Measurements from ENCODE around the gene ATP6V1G1.
"Not testable (repeated sequence)": the region's sequence is repeated elsewhere in the genome, so short reads cannot be mapped to it uniquely, and the experiment has no call there.

Gene ATP6V1G1

DNA sequence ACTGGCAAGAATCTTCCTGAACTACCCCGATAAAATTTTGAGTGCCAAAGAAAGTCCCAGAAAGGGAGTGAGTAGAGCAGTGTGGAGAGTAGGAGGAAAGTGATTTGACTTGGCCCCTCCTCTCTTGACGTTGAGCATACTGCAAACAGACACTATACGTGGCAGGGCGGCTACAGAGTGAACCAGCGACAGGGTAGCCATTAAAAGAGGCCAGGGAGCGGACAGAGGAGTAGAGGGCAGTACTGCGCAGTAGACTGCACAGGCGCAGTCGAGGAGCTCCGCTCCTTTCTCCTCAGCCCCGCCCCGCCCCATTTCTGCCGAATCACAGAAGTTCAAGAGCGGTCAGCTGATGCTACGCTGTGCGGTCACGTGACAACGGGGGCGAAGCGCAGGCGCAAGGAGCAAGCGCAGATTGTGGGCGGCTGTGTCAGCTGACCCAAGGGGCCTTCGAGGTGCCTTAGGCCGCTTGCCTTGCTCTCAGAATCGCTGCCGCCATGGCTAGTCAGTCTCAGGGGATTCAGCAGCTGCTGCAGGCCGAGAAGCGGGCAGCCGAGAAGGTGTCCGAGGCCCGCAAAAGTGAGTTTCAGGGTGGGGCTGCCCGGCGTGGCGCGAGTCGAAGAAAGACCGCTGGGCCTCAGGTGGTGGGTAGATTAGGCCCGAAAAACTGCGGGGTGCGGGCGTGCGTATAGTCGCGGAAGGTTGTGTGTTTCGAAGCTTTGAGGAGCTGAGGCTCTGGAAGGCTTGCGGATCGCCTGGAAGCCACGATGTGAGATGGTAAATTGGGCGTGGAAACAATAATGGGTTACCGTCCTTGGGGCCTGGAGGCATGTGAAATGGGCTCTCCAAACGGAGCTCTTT, at the start of gene ATP6V1G1:
Gene ATP6V1G1, plus strand, starts transcription at position 425 of the 858 bp plus-strand sequence. Its CDS starts 70 bp downstream, at position 495.
- peak; percentile 100 for DNase-seq

- DNase-seq, result peak; percentile 74
These were observed 49.3 kb upstream of the ATP6V1G1 start for GRCh38 chr9:114538241-114538640.

DNA sequence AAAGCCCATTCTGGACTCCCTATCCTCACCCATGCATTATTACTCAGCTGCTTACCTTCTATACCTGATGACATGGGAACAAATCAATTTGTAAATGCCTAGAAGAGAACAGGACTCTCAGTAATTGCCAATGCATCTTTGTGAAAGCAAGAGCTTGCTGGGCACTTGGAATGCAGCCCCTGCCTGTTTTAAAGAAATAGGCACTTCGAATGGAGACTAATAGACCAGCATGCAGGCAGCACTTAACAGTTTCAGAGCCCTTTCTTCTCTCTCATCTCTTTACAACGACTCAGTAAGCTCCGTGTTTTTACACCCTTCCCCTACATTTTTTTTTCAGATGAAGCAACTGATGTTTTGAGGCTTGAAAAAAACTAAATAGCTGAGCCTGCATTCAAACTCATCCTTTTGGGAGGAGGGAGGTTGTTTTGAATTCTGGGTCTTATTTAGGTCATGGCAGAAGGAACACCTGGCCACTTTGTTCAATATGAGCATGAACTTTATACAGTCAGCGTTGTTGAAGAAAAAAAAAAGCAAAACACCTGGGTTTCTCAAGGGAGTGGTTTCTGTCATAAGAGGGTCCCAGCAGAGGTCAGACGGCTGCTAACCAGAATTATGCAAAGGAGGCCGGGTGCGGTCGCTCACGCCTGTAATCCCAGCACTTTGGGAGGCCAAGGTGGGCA, 47.7 kb upstream of the ATP6V1G1 start:
- DNase-seq, result peak; percentile 63

DNA sequence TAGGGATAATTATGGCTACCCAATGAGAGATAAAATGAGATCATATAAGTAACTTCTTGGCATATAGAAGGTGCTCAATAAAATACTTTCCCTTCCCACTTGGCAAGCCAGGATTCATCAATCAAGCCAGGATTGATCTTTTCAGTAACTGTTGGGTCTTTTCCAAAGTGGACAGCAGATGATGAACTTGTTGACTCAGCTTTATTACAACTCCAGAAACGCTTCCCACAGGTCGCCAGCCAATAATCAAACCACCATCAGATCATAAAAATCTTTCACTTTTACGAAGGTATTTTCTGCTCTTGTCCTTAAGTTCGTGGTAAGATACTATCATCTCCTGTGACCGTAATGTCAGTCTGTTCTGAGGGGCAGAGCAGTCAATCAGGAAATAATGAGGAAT, 42.5 kb upstream of the ATP6V1G1 start:
- peak; percentile 6 for DNase-seq

DNA sequence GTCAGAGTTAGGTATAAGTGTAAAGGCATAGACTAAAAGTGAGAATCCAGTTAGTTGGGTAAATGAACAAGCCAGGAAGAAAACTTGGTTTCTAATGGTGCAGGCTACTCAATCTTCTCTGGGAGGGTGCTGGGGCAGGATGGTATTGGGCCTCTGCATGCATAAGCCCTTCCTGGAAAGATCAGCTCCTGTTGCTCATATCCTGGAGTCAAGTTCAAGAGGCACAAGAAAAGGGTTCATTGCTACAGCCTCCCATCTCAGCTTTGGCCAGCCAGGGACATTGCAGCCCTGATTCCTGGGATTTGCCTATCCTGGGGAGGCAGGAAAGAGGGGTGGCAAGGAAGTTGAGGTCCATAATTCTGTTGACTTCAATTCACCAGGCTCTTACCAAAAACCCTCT, 40.7 kb upstream of the ATP6V1G1 start:
- DNase-seq, result peak; percentile 52

DNA sequence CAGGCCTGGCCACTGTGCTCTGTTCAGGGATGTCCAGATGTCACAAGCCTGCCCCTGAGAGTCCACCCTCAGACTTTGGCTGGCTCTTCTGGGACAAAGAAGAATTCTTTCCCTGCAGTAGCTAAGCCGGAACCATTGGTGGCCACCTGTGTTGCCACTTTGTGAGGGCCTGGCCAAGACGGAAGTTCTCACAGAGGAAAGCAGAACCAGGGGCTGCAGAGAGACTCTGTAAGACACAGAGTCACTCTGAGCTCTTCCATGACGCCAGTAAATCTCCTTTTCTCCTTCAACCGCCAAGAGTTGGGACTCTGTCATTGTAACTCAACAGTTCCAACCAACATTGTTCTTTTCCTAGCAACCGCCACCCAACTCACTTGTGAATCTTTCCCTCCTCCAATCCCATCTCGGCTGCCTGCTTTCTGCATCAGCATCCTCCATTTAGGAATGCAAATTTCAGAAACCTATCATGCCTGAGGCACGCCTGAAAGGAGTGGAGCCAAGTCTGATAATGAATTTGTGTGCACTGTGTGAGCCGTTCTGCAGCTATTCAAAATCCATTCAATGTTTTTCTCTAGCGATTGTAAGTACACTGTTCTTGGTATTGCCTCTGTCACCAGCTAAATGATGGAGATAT, 37.8 kb upstream of the ATP6V1G1 start:
- peak; percentile 53 for DNase-seq

DNA sequence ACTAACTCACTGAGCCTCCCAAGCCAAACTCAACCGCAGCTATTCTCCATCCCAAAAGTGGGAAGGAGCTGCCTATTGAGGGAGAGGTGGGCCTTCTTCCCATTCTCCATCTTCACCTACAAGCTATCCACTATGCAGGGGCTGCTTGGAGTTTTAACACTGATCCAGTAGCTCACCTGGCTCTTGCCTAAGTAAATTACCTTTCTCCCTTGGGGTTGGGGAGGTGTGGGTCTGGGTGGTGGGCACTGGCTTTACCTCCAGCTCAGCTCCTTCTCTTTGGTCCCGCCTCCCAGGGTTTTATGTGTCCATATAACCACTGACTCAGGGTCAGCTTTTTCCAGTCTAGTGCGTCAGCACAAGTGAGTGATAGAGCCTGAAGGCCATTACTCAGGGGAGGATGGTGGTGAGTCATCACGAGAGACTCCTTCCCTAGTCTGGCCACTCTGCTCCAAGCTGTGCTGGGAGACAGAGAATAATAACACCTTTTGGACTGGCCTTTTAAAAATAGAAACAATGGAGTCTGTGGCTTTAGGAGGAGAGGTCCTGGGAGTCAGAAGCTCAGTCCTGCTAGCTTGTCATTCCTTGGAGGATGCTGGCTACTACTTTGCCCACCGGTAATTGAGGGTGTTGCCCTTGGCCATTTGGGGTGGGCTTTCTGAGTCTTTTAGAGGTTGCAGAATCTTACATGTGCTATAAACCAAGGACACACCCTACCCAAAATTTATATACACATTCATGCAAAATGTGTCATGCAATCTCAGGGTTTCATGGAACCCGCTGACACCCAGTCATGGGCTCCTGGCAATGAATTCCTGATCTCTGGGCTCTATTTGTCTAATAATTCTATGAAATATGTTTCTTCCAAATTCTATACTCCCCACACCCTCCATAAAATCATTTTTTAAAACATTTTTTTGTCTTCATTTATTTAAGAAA, 35.6 kb upstream of the ATP6V1G1 start:
- peak; percentile 99 for DNase-seq

DNA sequence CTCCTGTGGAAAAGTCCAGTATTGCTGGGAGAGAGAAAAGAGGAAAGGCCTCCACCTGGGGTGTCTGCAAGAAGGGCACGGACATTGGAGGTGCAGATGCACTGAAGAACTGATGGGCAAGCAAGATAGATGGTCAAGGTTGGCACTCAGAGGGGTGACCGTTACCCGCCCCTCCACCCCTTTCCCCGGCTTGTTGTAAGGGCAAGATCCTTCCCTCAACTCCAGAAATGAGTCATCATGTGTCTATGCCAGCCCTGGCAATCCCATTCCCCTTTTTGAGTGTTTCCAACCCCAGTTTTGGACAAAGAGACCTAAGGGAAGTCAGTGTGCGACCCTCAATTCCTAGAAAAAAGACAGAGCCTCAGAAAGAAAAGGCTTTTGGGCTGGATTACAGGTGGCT, 34.9 kb upstream of the ATP6V1G1 start:
- peak; percentile 58 for DNase-seq

- no peak for DNase-seq
These were observed 34.4 kb upstream of the ATP6V1G1 start for GRCh38 chr9:114553202-114553601.

GRCh38 chr9:114555696-114556095, 31.9 kb upstream of the ATP6V1G1 start:
- DNase-seq, result peak; percentile 29

GRCh38 chr9:114558027-114558675, 29.4 kb upstream of the ATP6V1G1 start:
- peak; percentile 76 for DNase-seq

DNA sequence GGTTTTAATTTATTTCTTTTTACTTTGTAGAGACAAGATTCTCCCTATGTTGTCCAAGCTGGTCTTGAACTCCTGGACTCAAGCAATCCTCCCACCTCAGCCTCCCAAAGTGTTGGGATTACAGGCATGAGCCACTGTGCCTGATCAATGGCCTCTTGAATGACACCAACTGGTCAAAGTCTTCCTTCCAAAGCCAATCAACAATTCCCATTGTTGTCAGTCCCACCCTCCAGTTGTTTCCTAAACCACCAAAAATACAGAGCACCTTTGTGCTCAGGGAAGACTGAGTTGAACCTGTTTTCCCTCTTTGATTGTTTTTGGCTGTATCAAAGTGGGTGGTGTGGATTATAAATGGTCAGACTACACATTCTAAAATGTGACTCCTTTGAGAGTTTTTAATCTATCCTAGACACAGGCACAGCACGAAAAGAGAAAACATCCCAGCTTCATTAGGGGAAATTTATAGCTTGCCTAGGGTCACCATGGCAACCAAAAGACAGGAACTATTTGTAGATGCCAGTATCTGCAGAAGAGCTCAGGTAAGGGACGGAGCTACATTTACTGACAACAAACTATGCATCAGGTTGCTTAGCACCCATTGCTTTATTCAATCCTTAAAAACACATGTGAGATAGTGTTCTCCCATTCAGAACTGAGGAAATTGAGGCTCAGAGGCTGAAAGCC, 27.6 kb upstream of the ATP6V1G1 start:
- peak; percentile 57 for DNase-seq

GRCh38 chr9:114560956-114561355, 26.6 kb upstream of the ATP6V1G1 start:
- peak; percentile 25 for DNase-seq

DNA sequence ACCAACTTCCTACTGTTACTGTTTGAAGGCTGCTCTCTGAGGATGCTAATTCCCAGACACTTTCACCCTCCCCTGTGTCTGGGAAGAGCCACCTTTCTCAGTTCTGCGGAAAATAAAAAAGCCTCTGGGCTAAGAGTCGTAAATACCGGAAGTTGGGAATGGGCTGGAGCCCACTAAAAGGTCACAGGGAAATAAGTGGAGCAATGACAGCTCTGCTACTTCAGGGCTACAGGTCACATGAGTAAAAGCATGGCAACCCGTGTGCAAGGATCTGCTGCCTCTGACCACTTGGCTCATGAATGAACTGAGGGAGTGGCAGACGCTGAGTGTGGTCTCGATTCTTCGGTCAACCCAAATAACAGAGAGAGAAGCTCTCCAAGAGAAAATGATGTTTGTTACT, 25.8 kb upstream of the ATP6V1G1 start:
- DNase-seq, result peak; percentile 84

DNA sequence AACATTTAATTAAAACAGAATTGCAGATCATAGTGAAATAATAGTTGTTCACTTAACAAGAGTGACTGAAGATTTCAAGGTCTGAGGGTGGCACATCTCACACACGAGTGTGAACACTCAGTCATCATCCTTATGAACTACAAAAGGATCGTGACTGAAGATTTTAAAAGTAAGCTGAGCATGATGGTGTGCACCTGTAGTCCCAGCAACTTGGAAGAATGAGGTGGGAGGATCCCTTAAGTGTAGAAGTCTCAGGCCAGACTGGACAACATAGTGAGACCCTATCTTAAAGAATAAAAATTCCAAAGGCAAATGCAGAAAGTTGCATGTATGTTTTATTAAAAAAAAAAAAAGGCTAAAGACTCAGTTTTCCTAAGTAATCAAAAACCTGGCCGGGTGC, 22.4 kb upstream of the ATP6V1G1 start:
- DNase-seq, result no peak

- DNase-seq, result no peak
These were observed 16.8 kb upstream of the ATP6V1G1 start for GRCh38 chr9:114570742-114571141.

- no peak for DNase-seq
These were observed 16.2 kb upstream of the ATP6V1G1 start for GRCh38 chr9:114571391-114571790.

DNA sequence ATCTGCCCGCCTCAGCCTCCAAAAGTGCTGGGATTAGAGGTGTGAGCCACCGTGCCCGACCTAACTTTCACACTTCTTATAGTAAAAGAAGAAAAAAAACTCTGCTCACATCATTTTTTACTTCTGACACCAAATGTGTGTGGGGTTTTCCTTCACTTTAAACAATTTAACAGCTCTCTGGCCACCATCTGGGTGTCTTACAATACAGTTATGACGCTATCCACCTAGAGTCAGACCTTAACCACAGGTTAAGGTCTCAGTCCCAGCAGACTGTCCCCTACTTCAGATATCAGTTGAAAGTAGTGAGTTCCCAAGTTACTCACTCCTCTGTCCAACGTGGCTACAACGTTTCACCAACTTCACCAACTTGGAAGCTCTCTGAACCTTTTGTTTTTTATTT, 15.4 kb upstream of the ATP6V1G1 start:
- no peak for DNase-seq

GRCh38 chr9:114574438-114574837, 13.1 kb upstream of the ATP6V1G1 start:
- DNase-seq, result peak; percentile 38

GRCh38 chr9:114576779-114577178, 10.8 kb upstream of the ATP6V1G1 start:
- DNase-seq, result not testable (repeated sequence)

DNA sequence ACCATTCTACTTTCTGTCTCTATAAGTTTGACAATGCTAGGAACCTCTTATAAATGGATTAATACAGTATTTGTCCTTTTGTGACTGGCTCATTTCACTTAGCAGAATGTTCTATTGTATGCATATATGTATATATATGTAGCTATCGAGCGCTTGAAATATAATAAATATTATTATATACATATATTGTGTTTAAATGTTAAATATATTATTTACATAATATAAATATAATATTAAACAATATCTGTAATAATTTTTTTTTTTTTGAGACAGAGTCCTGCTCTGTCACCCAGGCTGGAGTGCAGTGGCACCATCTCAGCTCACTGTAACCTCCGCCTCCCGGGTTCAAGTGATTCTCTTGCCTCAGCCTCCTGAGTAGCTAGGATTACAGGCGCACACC, 9.4 kb upstream of the ATP6V1G1 start:
- not testable (repeated sequence) for DNase-seq
